COLO829 (cell line): ENCODE results near the gene CD52.

Experiments used
- DNase-seq: peaks from one replicate; pipeline ENCODE4 v3.0.0; 2012; ENCODE audit warnings: low spot score

The CD52 gene, protein sequence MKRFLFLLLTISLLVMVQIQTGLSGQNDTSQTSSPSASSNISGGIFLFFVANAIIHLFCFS

DNA sequence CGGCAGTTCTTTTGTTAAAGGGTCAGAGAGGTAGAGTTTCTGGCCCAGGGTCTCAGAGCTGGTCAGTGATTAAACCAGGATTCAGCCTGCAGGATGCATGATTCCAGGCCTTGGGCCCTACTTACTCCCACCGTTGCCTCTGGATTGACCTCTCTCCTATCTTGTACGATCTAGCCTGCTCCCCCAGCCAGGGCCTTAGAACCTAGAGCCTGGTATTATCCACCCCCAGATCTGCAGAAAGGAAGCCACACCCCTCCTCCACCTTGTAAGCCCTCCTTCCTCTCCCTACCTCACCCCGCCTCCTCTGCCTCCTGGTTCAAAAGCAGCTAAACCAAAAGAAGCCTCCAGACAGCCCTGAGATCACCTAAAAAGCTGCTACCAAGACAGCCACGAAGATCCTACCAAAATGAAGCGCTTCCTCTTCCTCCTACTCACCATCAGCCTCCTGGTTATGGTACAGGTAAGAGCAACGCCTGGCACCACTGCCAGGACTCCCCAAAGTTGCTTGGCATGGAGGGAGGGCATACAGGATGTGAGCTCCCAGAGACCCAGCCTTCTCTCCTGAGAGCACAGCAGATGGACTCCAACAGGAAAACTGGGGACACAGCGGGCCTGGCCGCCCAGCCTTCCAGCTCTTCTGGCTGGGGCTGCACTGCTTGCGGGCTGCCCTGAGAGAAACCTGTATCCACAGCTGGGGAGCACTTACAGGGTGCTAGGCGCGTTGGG, at the start of gene CD52:
TSS of gene CD52 (plus strand) at position 347 of the 726 bp plus-strand sequence. CDS start at position 407, 60 bp downstream.
- no peak for DNase-seq

DNA sequence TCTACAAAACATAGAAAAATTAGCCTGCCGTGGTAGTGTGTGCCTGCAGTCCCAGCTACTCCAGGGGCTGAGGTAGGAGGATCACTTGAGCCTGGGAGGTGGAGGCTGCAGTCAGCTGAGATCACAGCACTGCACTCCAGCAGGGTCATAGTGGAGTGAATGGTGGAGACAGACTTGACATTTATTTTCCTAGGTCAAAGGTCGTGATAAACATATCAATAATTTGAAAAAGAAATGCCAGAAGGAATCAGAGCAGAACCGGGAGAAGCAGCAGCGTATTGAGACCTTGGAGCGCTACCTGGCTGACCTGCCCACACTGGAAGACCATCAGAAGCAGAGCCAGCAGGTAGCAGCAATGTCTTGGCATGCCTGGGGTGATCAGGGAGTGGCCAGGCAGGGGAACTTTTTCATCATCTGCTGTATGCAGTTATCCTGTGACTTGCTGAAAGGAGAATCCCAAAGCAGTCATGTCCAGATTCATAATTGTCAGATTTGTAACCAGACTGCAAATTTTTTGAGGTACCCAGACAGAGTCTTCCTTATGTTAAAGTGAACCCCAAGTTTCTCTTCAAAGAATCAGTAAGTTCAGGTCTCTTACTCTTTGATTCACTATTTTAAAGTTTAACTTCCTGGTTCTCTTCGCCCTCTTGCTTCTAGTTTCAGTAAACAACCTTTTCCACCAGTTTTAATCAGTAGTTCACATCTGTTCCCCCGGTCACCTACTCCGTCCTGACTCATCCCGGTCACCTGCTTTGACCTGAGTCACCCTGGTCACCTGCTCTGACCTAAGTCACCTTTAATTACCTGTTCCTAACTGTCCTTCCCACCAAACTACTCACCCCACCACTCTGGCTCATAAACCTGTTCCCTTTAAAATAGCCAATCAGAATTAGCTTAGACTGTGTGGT, 49.2 kb upstream of the CD52 start:
- DNase-seq, result no peak

DNA sequence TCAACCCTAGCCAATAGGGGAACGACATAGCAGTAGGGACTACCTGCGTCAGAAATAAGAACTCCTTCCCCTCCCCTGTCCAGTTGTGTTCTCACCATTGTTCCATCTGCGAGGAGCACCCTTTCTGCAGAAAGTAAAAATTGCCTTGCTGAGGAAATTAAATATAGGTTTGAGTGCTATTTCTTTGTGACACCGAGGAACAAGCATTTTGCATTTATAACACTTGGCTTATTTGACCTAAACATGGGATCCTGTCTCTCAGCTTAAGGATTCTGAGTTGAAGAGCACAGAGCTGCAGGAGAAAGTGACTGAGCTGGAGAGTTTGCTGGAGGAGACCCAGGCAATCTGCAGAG, 48.6 kb upstream of the CD52 start:
- DNase-seq, result no peak

DNA sequence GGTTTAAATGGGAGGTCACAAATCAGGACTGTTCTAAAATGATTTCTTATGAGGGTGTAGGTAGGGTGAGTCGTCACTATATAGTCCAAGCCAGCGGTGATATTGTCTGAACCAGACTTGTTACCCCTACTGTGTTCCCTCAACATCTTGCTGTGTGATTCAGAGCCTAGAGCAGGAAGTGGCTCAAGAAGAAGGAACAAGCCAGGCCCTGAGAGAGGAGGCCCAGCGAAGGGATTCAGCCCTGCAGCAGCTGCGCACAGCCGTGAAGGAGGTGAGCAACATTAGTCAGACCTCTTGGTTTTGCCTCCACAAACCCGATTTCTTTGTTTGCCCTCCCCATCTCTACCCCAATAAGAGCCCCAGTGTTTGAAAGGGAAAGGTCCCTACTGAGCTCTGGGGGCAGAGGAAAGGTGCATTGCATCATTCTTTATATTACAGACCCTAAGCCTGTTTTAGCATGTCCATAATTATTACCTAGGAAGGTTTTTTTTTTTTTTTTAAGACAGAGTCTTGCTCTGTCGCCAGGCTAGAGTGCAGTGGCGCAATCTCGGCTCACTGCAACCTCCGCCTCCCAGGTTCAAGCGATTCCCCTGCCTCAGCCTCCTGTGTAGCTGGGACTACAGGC, 42.8 kb upstream of the CD52 start:
- DNase-seq, result no peak

DNA sequence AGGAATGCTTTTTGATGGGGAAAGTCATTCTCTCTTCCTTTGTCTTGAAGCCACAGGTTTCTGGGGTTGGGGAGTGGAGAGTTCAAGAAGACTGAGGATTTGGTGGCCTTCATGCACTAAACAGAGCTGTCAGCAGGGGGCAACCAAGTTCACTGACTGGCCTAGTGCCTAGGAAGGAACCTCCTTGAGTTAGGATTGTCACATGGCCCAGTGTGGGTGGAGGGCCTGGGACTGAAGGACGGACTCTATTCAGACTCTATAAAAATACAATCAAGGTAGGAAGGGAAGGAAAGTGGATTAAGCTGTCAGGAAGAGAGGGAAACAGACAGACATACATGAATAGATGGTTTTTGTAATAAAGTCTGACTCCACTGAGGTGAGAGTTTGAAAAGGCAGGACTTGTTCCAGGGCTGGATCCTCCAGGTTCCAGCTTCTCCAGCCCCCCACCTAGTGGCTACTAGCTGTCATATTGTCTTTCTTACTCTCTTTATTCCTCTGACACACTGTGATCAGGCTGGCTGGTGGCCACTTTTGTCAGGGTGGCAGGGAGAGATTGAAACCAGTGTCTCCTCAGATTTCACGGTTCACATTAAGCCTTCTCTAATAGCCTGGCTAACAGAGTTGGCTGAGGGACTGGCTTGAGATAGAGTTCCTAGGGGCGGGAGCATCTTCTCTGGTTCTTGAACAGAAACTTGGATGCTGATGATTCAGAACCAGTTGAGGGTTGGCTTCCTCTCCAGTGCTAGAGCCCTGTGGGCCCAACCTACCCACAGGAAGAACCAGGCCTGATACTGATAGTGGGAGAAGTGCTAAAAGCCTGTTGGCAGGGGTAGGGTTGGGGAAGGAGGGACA, 42.0 kb upstream of the CD52 start:
- peak; percentile 79 for DNase-seq

DNA sequence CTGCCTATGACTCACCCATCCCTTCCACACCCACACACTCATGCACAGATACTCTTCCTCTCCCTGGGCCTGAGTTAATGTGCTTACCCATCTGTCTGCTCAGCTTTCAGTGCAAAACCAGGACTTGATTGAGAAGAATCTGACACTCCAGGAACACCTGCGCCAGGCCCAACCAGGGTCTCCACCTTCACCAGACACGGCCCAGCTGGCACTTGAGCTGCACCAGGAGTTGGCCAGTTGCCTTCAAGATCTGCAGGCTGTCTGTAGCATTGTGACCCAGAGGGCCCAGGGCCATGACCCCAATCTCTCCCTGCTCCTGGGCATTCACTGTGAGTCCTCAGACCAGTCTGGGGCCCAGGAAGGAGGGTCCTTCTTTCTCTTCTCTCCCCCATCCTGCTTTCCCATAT, 41.3 kb upstream of the CD52 start:
- DNase-seq, result no peak

DNA sequence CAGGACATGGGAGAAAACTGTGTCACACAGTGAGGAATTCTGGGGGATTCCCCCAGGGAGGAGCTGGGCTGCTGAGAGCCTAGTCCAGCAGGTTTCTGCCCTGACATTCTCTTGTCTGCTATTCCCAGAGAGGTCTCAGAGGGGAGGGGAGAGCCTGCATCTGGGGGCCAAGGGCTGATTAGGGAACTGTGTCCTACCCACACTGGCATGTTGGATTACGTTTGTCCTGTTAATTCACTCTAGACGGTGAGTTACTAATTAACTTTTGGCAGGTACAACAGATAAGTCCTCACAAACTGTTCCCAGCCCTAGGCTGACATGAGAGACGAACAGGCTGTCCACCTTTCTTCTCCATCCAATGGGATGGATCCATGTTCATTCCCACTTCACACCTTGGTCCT, 40.5 kb upstream of the CD52 start:
- DNase-seq, result no peak

DNA sequence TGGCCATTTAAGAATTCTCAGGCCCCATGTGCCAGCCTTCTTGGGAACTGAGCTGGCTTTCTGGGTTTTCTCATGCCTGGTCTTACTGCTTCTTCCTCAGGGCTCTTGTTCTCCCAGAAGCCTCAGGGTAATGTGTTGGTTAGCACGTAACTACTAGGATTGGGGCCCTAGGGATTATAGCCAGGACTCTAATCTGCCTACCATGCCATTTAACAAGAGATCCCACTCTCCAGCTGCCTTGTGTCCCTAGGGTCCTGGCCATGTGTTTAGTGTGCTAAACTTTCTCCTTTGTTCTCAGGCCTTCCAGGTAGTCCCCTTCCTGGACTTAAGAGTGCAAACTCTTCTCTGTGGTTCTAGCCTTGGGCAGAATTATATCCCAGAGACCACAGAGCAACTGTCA, 40.0 kb upstream of the CD52 start:
- no peak for DNase-seq

DNA sequence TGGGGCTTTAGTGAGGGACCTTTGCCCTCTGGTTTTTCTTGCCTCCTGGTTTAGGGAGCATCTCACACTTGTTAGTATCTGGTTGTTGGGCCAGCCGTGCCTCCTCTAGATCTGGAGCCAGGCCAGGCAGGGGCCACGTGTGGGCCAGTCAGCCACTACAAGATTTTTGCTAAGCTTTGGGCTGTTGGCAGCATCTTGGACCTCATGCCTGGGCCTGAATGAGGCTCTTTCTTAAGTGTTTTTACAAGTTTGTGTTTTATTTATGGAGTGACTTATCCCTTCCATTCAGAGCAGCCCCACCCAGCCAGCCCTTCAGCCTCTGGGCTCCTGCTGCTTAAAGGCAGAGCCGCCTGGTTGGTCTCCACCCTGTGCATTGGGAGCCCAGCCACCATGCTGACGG, 39.5 kb upstream of the CD52 start:
- peak; percentile 73 for DNase-seq

DNA sequence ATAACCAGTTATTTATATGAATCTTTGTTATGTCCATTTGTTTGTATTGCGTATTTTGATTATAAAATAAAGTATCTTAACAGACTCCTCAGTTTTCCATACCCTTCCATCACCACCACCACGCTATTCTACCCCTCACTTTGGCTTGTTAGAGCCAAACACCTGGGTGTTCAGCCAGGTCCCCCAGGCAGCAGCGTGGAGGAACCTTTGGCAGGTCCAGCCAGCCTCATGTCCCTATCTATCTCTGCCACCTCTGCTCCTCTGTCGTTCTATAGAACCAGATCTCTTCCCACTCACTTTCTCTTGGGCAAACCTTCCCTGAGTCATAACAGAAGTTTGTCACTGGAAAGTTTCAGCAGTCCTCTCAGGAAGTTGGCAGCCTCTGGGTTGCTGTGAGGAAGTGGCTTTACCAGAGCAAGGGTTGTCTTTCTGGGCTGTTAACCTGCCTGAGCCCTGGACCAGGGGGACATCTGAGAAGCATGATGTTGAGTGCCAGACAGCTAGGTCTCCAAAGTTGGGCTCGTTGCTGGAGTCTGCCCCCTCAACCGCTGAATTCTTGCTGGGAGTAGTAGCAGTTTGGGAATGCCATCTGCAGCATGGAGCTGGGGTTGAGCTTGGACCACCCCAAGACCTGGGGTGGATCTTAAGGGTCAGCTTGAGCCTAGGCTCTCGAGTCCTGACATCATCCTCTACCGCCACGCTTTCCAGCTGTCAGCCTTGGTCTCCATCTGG, 38.9 kb upstream of the CD52 start:
- peak; percentile 46 for DNase-seq

DNA sequence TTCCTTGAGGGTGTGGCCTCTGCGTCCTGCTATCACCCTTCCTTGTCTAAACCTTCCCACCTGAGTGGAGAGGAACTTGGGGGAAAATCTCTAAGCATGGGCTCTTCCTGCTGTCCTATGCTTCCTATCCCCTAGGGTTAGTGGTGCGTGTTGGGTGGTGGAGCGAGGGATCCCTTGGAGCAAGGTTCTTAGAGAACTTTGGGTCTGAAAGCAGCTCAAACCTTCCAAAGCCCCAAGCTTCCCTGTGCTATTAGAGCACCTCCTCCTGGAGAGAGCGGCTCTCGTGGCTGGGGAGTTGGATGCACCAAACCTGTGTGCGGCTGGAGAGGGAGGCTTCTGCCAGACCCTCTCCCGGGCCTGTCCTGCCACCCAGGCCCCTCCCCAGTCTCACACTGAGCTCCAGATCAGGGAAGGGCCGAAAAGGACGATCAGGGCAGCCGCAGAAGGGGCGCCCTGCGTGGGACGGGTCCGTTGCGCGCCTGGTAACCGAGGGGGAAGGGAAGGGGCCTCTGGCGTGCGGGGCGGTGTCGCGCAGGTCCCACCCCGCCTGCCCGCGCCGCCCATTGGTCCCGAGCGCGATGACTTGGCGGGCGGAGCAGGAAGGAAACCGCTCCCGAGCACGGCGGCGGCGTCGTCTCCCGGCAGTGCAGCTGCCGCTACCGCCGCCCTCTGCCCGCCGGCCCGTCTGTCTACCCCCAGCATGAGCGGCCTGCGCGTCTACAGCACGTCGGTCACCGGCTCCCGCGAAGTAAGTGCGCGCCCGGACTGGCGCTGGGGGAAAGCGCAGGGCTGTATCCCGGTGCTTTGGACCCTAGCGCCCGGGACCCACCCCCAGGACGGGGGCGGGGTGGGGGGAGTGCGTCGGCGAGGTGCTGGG, 38.1 kb upstream of the CD52 start, which contains the start of gene SH3BGRL3:
TSS of gene SH3BGRL3 (plus strand) at position 631 of the 877 bp plus-strand sequence. CDS start at position 701, 70 bp downstream.
- DNase-seq, result peak; percentile 56

DNA sequence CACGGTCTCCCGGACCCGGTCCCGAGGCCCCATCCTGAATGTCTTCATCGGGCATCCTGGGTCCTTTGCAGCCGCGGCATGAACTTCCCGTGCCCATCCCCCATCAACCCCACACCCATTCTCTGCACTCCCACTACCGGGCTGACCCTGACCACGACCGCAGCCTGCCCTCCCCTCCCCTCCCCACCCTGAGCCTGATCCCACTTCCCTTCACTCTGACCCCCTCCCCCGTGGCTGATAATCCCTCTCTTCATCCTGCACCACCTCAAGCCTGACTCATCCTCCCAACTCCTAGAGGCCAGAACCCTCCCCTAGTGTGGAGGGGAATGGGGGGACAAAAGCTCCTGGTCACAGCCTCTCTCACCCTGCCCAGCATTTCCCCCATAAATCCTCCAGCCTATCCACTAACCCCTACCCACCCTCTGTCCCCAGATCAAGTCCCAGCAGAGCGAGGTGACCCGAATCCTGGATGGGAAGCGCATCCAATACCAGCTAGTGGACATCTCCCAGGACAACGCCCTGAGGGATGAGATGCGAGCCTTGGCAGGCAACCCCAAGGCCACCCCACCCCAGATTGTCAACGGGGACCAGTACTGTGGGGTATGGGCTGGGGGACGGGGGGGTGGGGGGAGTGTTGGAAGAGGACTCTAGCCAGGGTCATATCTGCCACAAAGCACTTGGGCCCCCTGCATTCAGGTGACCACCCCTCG, 37.3 kb upstream of the CD52 start:
- peak; percentile 33 for DNase-seq

DNA sequence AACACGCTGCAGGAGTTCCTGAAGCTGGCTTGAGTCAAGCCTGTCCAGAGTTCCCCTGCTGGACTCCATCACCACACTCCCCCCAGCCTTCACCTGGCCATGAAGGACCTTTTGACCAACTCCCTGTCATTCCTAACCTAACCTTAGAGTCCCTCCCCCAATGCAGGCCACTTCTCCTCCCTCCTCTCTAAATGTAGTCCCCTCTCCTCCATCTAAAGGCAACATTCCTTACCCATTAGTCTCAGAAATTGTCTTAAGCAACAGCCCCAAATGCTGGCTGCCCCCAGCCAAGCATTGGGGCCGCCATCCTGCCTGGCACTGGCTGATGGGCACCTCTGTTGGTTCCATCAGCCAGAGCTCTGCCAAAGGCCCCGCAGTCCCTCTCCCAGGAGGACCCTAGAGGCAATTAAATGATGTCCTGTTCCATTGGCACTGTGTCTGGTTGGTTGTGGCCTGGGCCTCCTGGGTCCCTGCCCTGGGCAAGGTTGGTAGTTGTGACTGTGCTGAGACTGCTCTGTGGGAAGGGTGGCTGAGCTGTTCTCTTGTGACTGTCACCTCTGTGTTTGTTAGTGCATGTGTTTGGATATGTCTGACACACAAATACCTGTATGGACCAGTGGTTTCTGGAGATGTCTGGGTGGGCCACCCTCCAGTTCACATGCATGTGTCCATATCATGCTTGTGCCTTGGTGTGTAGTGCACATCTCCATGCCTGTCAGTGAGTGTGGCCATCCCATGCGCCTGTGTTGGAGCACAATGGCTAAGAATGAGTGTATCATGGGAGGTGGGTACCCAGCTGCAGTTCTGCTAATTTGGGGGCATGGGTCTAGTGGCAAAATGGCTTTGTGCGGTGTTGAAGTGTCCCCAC, 36.4 kb upstream of the CD52 start:
- no peak for DNase-seq

DNA sequence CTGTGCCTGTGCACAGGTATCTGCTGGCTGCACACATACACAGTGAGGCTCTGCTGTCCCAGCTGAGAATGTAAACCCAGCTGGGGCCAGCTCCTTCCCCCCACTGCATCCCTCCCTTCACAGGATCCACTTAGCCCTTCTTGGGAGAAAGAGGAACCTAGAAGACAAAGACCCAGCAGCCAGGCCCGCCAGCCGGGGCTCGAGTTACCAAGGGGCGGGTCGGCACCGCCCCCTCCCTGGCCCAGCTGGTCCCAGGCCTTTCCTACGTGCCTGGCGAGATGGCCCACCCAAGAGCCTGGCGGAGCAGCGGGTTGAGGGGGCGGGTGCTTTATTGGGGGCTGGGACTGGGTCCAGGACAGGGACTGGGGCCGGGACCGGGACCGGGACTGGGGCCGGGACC, 35.8 kb upstream of the CD52 start:
- no peak for DNase-seq

DNA sequence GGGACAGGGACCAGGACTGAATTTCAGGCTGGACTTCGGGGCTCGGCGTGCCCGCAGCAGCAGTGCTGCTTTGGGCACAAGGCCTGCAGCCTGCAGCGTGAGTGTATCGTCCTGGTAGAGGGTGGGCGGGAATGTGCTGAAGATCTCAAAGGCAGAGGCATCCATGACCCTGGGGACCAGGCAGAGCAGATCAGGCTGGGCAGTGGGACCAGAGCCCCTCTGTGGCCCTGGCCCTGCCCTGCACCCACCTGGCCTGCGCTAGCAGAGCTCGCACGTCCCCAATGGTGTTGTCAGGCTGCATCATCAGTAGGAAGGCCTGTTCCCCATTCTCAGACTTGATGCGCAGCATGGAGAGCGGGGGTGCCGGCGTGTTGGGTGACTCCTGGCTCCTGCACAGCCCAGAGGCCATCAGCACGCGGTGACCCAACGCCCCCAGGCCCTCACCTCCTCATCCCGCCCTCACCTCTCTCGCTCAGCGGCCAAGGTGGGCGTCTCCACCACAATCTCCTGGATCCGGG, 35.3 kb upstream of the CD52 start:
- DNase-seq, result no peak

DNA sequence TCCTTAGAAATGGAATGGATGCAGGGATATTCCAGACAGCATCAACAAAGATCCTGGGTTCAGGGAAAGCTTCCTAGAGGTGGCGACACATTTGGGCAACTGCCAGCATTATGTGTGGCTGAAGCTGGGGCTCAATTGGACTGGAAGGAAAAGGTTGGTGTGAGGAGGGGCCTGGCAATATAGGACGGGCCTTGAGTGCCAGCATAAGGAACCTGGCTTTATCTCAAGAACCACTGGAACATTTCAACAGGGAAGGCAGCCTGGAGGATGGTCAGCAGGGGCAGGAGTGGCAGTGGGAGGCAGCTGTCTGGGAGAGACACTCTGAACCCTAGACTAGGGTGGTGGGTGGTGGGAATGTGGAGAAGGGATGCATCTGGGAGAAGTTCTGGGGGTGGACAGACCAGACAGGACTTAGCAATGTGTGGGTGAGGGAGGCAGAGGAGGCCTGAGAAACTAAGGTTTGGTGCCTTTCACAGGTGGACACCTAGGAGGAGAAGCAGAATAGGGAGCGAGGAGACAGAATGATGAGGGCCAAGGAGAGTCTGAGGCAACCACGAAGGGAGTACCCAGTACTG, 34.4 kb upstream of the CD52 start:
- no peak for DNase-seq

DNA sequence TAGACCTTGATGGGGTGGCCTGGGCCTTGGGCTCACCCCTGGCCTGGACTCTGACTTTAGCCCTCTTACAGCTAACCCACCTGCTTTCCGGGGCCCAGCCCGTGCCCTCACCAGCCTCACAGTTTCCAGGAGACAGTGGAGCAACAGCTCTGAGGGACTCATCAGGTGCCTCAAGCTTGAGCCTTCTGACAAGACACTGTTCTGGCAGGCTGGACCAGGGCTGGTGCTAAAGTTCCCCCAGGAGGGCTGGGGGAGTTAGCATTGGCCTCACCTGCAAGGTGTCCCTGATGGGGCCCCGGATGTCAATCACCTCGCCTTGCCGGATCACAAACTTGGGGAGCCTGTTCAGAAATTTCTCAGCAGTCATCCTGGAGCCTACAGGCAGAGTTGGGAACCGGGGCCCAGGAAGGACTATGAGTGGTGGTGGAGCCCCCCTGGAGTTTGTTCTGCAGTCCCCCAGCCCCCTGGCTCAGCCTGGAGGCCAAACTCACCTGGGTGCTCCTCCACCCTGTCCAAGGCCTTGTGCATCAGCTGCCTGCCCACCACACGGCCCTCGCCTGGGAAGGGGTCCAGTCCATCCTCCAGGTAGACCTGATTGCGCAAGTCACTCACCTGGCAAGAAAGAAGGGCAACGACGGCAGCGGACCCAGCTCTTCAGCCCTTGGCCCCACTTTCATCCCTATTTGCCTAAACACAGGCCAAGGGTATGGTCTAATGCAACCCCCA, 33.7 kb upstream of the CD52 start:
- DNase-seq, result no peak
